Hematopoietic multipotent progenitor cell treated with erythropoietin and hydrocortisone succinate and interleukin-3 and kit ligand, for 6 days (in vitro differentiated cells): ENCODE measurements around the gene SRP68.

Experiments
- DNase-seq: peaks from one replicate; pipeline ENCODE4 v3.0.0-alpha.2; 2015

The SRP68 gene

GRCh38 chr17:76072148-76072858, at the start of gene SRP68:
TSS of gene SRP68 (minus strand) at chr17:76072517. CDS start at chr17:76072491, 26 bp downstream.
- peak; percentile 93 for DNase-seq

GRCh38 chr17:76121932-76122430, 49.7 kb upstream of the SRP68 start:
- DNase-seq: peak; percentile 45

- peak; percentile 25 for DNase-seq
Measured at GRCh38 chr17:76120658-76121008, 48.3 kb upstream of the SRP68 start.

GRCh38 chr17:76119409-76120371, 47.4 kb upstream of the SRP68 start:
- no peak for DNase-seq

- DNase-seq: no peak
Measured at GRCh38 chr17:76115138-76115754, 42.9 kb upstream of the SRP68 start.

- no peak for DNase-seq
Measured at GRCh38 chr17:76111956-76112355, 39.6 kb upstream of the SRP68 start.

- peak; percentile 73 for DNase-seq
Measured at GRCh38 chr17:76107509-76107908, 35.2 kb upstream of the SRP68 start.

GRCh38 chr17:76106703-76107102, 34.4 kb upstream of the SRP68 start:
- DNase-seq: no peak

GRCh38 chr17:76104896-76105231, 32.5 kb upstream of the SRP68 start:
- DNase-seq: no peak

GRCh38 chr17:76104140-76104895, 32.0 kb upstream of the SRP68 start:
- no peak for DNase-seq

GRCh38 chr17:76103274-76104139, 31.2 kb upstream of the SRP68 start, which contains the start of gene EXOC7:
TSS of gene EXOC7 (minus strand) at chr17:76103787. CDS start at chr17:76103692, 95 bp downstream.
- peak; percentile 98 for DNase-seq

GRCh38 chr17:76102944-76103273, 30.6 kb upstream of the SRP68 start:
- DNase-seq: no peak

- no peak for DNase-seq
Measured at GRCh38 chr17:76097716-76098295, 25.5 kb upstream of the SRP68 start.

GRCh38 chr17:76095943-76096342, 23.6 kb upstream of the SRP68 start:
- no peak for DNase-seq

- DNase-seq: no peak
Measured at GRCh38 chr17:76094046-76094445, 21.7 kb upstream of the SRP68 start.

GRCh38 chr17:76092526-76093413, 20.5 kb upstream of the SRP68 start:
- no peak for DNase-seq

GRCh38 chr17:76091526-76092286, 19.4 kb upstream of the SRP68 start:
- no peak for DNase-seq

- no peak for DNase-seq
Measured at GRCh38 chr17:76090517-76091129, 18.3 kb upstream of the SRP68 start.
